Measurements from ENCODE around the gene HLA-DOB. TPM values are rescaled to one million over a fixed set of nuclear protein-coding genes. Genes with fewer than 3 reads are reported as not detected.

Gene HLA-DOB
- not detected in 2 replicates for total RNA-seq

- Histone ChIP-seq H3K36me3 (ENCODE audit: control insufficient read depth, insufficient read depth, low read length) (no peaks in the 10 kb centered on the region), H3K27me3 (ENCODE audit: control insufficient read depth, insufficient read depth, low read length) (peaks cover 3% of the 10 kb centered on the region), H3K4me3 (ENCODE audit: low read depth, low read length) (no peak within 1 kb of the TSS)
- TF ChIP-seq, protein P1, sequence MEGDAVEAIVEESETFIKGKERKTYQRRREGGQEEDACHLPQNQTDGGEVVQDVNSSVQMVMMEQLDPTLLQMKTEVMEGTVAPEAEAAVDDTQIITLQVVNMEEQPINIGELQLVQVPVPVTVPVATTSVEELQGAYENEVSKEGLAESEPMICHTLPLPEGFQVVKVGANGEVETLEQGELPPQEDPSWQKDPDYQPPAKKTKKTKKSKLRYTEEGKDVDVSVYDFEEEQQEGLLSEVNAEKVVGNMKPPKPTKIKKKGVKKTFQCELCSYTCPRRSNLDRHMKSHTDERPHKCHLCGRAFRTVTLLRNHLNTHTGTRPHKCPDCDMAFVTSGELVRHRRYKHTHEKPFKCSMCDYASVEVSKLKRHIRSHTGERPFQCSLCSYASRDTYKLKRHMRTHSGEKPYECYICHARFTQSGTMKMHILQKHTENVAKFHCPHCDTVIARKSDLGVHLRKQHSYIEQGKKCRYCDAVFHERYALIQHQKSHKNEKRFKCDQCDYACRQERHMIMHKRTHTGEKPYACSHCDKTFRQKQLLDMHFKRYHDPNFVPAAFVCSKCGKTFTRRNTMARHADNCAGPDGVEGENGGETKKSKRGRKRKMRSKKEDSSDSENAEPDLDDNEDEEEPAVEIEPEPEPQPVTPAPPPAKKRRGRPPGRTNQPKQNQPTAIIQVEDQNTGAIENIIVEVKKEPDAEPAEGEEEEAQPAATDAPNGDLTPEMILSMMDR (IDR thresholded peaks at IDR 0.05; ENCODE audit: insufficient read depth, low read length, poor library complexity, severe bottlenecking): no peak
- DNase-seq (ENCODE audit: low read depth): no peak
Measured at GRCh38 chr6:32816746-32817204, at the start of gene HLA-DOB. TSS of gene HLA-DOB (minus strand) at chr6:32817002. CDS start at chr6:32816951, 51 bp downstream.

GRCh38 chr6:32865724-32866443 lies 49.1 kb upstream of the HLA-DOB start:
- no peak overlapping the region for H3K4me3 ChIP-seq (ENCODE audit: low read depth, low read length)
- H3K36me3 ChIP-seq (ENCODE audit: control insufficient read depth, insufficient read depth, low read length): no peaks in the 10 kb centered on the region
- H3K27me3 ChIP-seq (ENCODE audit: control insufficient read depth, insufficient read depth, low read length): peaks cover 13% of the 10 kb centered on the region
- no peak for DNase-seq (ENCODE audit: low read depth)
- TF ChIP-seq, protein P1 (IDR thresholded peaks at IDR 0.05; ENCODE audit: insufficient read depth, low read length, poor library complexity, severe bottlenecking): no peak

- no peaks in the 10 kb centered on the region for H3K36me3 ChIP-seq (ENCODE audit: control insufficient read depth, insufficient read depth, low read length)
- TF ChIP-seq, protein P1 (IDR thresholded peaks at IDR 0.05; ENCODE audit: insufficient read depth, low read length, poor library complexity, severe bottlenecking): no peak
- no peak for DNase-seq (ENCODE audit: low read depth)
- no peak overlapping the region for H3K4me3 ChIP-seq (ENCODE audit: low read depth, low read length)
- H3K27me3 ChIP-seq (ENCODE audit: control insufficient read depth, insufficient read depth, low read length): peaks cover 8% of the 10 kb centered on the region
Measured at GRCh38 chr6:32862725-32863124, 45.9 kb upstream of the HLA-DOB start.

- no peak for DNase-seq (ENCODE audit: low read depth)
- Histone ChIP-seq H3K4me3 (ENCODE audit: low read depth, low read length) (no peak overlapping the region), H3K36me3 (ENCODE audit: control insufficient read depth, insufficient read depth, low read length) (no peaks in the 10 kb centered on the region), H3K27me3 (ENCODE audit: control insufficient read depth, insufficient read depth, low read length) (peaks cover under 1% of the 10 kb centered on the region)
- TF ChIP-seq, protein P1 (IDR thresholded peaks at IDR 0.05; ENCODE audit: insufficient read depth, low read length, poor library complexity, severe bottlenecking): no peak
Measured at GRCh38 chr6:32860674-32861073, 43.9 kb upstream of the HLA-DOB start.

GRCh38 chr6:32858194-32858593 lies 41.4 kb upstream of the HLA-DOB start:
- no peak for DNase-seq (ENCODE audit: low read depth)
- no peaks in the 10 kb centered on the region for H3K27me3 ChIP-seq (ENCODE audit: control insufficient read depth, insufficient read depth, low read length)
- H3K36me3 ChIP-seq (ENCODE audit: control insufficient read depth, insufficient read depth, low read length): no peaks in the 10 kb centered on the region
- TF ChIP-seq, protein P1 (IDR thresholded peaks at IDR 0.05; ENCODE audit: insufficient read depth, low read length, poor library complexity, severe bottlenecking): no peak
- no peak overlapping the region for H3K4me3 ChIP-seq (ENCODE audit: low read depth, low read length)

Measured in kidney epithelial cell (primary cell).